Gastroesophageal sphincter (tissue), 4 donors: Measurements from ENCODE around the gene RPS6KA6. TPM values are rescaled to one million over a fixed set of nuclear protein-coding genes. Genes with fewer than 3 reads are reported as not detected.

Experiments
- ATAC-seq: fragments of 150-250 bp; one replicate; pipeline ENCODE4 v1.9.1; 2016; ENCODE audit warnings: mild to moderate bottlenecking, moderate library complexity
- H3K27ac ChIP-seq, 4 donors: fragments of 200-600 bp; sonication (generic) in 3 of 4; 1 replicate in 3 of 4; 2 replicates in 1 of 4; pipeline ENCODE4 v1.5.1; 2016 to 2019
- H3K27me3 ChIP-seq: fragments of 200-600 bp; sonication (generic); one replicate; pipeline ENCODE4 v1.5.1; 2019
- H3K36me3 ChIP-seq, 2 donors: fragments of 200-600 bp; sonication (generic); one replicate each; pipeline ENCODE4 v1.5.1; 2019; ENCODE audit warnings: control low read depth in 1 of 2
- H3K4me1 ChIP-seq, 3 donors: fragments of 200-600 bp; sonication (generic); 1 replicate in 2 of 3; 2 replicates in 1 of 3; pipeline ENCODE4 v1.5.1; 2016 to 2019; ENCODE audit warnings: control low read depth in 2 of 3
- H3K4me3 ChIP-seq, 2 donors: fragments of 200-600 bp; sonication (generic); one replicate each; pipeline ENCODE4 v1.5.1; 2019; ENCODE audit warnings: mild to moderate bottlenecking in 1 of 2, moderate library complexity in 1 of 2
- H3K9me3 ChIP-seq, 3 donors: fragments of 200-600 bp; sonication (generic); one replicate each; pipeline ENCODE4 v1.5.1; 2017 to 2019; ENCODE audit warnings: control low read depth in 2 of 3
- EP300 ChIP-seq: sonication (generic); formaldehyde crosslinking; IDR thresholded peaks from one replicate; pipeline ENCODE4 v1.6.1; 2017; ENCODE audit warnings: antibody characterized with exemption, mild to moderate bottlenecking
- POLR2A ChIP-seq, 2 donors: fragments of 450-650 bp; IDR thresholded peaks; one replicate each; pipeline ENCODE4 v1.6.1; 2017; ENCODE audit warnings: antibody characterized with exemption in 2 of 2, mild to moderate bottlenecking in 2 of 2, moderate library complexity in 1 of 2
- POLR2AphosphoS5 ChIP-seq: sonication (generic); formaldehyde crosslinking; IDR thresholded peaks from one replicate; pipeline ENCODE4 v1.6.1; 2017; ENCODE audit warnings: antibody characterized with exemption
- WGBS, 2 donors: methylation state at CpG; one replicate each; pipeline ENCODE4 v1.1.5; 2018; ENCODE audit warnings: low coverage in 1 of 2; 5-methylcytosine and 5-hydroxymethylcytosine counted together
- total RNA-seq, 4 donors: library from RNA; depleted of rRNA; stranded (reverse); fragments of >200 nt; gene quantifications; one replicate each; pipeline ENCODE4 v1.1.0, GENCODE V29; 2016
- TF ChIP-seq, protein P1 (sequence below), 4 experiments: fragments of 200-600 bp in 2 of 4; fragments of 450-650 bp in 2 of 4; sonication (generic) in 1 of 4; IDR thresholded peaks; one replicate each; pipeline ENCODE4 v1.5.1; 2017 to 2019; ENCODE audit warnings: antibody characterized with exemption in 4 of 4, mild to moderate bottlenecking in 2 of 4, moderate library complexity in 2 of 4

RPS6KA6 gene
- total RNA-seq, 4 donors from 2014 or later: 2.8 to 5.5 (median 4.9) TPM

DNA sequence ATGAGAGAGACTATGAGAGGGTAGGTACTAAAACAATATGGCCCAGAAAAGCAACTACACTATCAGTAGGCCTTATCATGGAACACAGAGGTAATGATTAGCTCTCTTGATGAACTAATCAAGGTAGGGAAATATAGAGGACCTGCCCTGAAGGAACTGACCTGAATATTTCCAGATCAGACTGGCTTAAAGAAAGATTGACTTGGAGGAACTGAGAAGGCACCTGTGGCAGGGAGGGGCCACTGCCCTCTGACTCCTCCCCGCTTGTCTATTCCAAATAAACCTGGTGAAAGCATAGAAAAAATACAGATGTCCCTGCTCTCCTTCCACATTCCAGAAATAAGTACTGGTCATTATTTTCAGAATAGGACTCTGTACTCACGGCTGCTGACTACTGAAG is 5.5 kb downstream of the RPS6KA6 start:
- no peaks in the 10 kb centered on the region for H3K36me3 ChIP-seq
- TF ChIP-seq, protein P1, sequence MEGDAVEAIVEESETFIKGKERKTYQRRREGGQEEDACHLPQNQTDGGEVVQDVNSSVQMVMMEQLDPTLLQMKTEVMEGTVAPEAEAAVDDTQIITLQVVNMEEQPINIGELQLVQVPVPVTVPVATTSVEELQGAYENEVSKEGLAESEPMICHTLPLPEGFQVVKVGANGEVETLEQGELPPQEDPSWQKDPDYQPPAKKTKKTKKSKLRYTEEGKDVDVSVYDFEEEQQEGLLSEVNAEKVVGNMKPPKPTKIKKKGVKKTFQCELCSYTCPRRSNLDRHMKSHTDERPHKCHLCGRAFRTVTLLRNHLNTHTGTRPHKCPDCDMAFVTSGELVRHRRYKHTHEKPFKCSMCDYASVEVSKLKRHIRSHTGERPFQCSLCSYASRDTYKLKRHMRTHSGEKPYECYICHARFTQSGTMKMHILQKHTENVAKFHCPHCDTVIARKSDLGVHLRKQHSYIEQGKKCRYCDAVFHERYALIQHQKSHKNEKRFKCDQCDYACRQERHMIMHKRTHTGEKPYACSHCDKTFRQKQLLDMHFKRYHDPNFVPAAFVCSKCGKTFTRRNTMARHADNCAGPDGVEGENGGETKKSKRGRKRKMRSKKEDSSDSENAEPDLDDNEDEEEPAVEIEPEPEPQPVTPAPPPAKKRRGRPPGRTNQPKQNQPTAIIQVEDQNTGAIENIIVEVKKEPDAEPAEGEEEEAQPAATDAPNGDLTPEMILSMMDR (IDR thresholded peaks at IDR 0.05): no peak
- no peak for TF ChIP-seq POLR2AphosphoS5
- no peak for TF ChIP-seq EP300
- no peak for TF ChIP-seq POLR2A (IDR thresholded peaks at IDR 0.05)
- H3K4me1 ChIP-seq: no peaks in the 10 kb centered on the region
- no peaks in the 10 kb centered on the region for H3K27me3 ChIP-seq
- 78 to 100% methylated on average over 1 to 2 of the region's 2 CpGs for WGBS, 2 donors
- H3K9me3 ChIP-seq: no peaks in the 10 kb centered on the region
- no peak overlapping the region for H3K27ac ChIP-seq
- no peak overlapping the region for H3K4me3 ChIP-seq
- ATAC-seq: no peak

DNA sequence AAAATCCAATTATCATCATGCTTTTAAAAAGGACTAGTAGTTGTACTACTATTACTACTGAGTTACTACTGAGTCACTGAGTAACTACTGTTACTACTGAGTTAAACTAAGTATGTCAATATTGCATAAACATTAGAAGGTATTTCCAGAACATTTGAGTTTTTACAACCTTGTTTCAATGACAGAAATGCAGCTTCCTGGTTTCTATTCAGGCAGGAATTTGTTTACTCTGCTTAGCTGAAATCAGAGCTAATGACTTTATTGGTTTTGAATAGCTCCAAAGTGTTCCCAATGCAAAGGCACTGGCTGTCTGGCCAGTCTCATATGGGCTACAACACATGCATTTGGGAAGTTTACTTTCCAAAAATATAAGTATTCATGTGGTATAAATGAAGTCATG is 12.0 kb downstream of the RPS6KA6 start:
- no peaks in the 10 kb centered on the region for H3K4me1 ChIP-seq
- H3K27ac ChIP-seq: no peak overlapping the region
- no peaks in the 10 kb centered on the region for H3K27me3 ChIP-seq
- ATAC-seq: no peak
- TF ChIP-seq, protein P1 (IDR thresholded peaks at IDR 0.05): no peak
- TF ChIP-seq POLR2A (IDR thresholded peaks at IDR 0.05) (no peak), POLR2AphosphoS5 (no peak), EP300 (no peak)
- no peaks in the 10 kb centered on the region for H3K9me3 ChIP-seq
- H3K4me3 ChIP-seq: no peak overlapping the region
- no peaks in the 10 kb centered on the region for H3K36me3 ChIP-seq

DNA sequence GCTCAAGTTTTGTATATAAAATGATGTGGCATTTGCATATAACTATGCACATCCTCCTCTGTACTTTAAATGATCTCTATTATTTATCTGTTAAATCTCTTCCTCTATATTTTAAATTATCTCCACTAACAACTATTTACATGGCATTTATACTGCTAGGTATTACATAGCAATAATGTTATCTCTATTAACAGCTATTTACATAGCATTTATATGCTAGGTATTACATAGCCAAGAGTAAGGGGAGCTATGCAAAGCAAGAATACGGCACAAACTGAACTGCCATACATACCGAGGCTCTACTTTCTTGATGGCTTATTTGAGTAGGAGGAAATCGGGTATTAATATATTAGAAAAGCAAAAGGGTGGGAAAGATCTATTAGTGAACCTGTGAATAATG is 12.7 kb downstream of the RPS6KA6 start:
- no peaks in the 10 kb centered on the region for H3K9me3 ChIP-seq
- ATAC-seq: no peak
- TF ChIP-seq EP300: no peak
- no peak for TF ChIP-seq POLR2AphosphoS5
- no peak for TF ChIP-seq POLR2A (IDR thresholded peaks at IDR 0.05)
- TF ChIP-seq, protein P1 (IDR thresholded peaks at IDR 0.05): no peak
- 84 to 85% methylated on average over 3 of the region's 3 CpGs for WGBS, 2 donors
- no peaks in the 10 kb centered on the region for H3K4me1 ChIP-seq
- no peaks in the 10 kb centered on the region for H3K27me3 ChIP-seq
- no peaks in the 10 kb centered on the region for H3K36me3 ChIP-seq
- H3K27ac ChIP-seq: no peak overlapping the region
- H3K4me3 ChIP-seq: no peak overlapping the region

DNA sequence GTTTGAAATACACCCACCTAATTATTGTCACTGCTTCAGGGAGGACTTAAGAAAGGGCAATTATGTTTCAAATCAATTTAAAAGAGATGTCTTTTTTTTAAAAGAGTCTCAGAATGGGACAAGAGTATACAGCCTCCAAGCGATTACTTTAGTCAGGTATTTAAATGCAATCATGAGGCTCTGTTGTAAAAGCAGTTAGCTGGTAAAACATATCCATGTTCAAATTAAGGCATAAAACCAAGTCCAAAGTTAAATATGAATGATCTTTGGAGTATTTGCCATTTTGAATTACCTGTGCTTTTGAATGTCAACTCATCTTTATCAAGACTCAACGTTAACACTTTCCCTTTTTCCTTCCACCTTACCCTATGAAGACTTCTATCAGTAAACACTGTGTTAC is 13.7 kb downstream of the RPS6KA6 start:
- TF ChIP-seq EP300: no peak
- TF ChIP-seq POLR2A (IDR thresholded peaks at IDR 0.05): no peak
- TF ChIP-seq, protein P1 (IDR thresholded peaks at IDR 0.05): no peak
- no peak for TF ChIP-seq POLR2AphosphoS5
- H3K27ac ChIP-seq: no peak overlapping the region
- ATAC-seq: no peak
- H3K9me3 ChIP-seq: no peaks in the 10 kb centered on the region
- H3K36me3 ChIP-seq: no peaks in the 10 kb centered on the region
- no peaks in the 10 kb centered on the region for H3K27me3 ChIP-seq
- WGBS, 2 donors: 69 to 93% methylated on average over 2 of the region's 2 CpGs
- no peaks in the 10 kb centered on the region for H3K4me1 ChIP-seq
- H3K4me3 ChIP-seq: no peak overlapping the region

DNA sequence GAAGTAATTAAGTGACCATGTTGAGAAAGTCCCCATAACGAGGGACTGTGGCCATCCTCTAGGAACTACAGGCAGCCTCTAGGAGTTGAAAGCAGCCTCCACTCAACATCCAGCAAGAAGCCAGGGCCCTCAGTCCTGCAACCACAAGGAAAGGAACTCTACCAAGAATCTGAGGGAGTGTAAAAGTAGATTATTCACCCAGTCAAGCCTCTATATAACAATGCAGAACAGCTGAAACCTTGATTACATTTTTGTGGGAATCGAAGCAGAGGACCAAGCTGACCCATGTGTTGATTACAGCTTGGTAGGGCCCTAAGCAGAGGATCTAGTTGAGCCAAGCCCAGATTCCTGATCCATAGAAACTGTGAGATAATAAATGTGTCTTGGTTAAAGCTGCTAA is 17.1 kb downstream of the RPS6KA6 start:
- TF ChIP-seq EP300 (no peak), POLR2AphosphoS5 (no peak), POLR2A (IDR thresholded peaks at IDR 0.05) (no peak)
- TF ChIP-seq, protein P1 (IDR thresholded peaks at IDR 0.05): no peak
- Histone ChIP-seq H3K27ac (no peak overlapping the region), H3K4me3 (no peak overlapping the region), H3K36me3 (no peaks in the 10 kb centered on the region), H3K27me3 (no peaks in the 10 kb centered on the region), H3K4me1 (no peaks in the 10 kb centered on the region), H3K9me3 (no peaks in the 10 kb centered on the region)
- WGBS, 2 donors: 33 to 83% methylated on average over 1 of the region's 2 CpGs
- ATAC-seq: no peak
